Upper lobe of left lung (tissue), 4 donors: Measurements from ENCODE around the gene CDCP2.

Experiments used
- POLR2AphosphoS5 ChIP-seq, 2 donors: sonication (generic); formaldehyde crosslinking; IDR thresholded peaks; one replicate each; pipeline ENCODE4 v1.5.1; 2017; ENCODE audit warnings: antibody characterized with exemption in 2 of 2
- TF ChIP-seq, protein P1 (sequence below), 6 experiments: fragments of 450-650 bp in 4 of 6; fragments of 200-600 bp in 2 of 6; sonication (generic) in 2 of 6; IDR thresholded peaks; one replicate each; pipeline ENCODE4 v1.5.1; 2016 to 2019; ENCODE audit warnings: antibody characterized with exemption in 6 of 6

DNA sequence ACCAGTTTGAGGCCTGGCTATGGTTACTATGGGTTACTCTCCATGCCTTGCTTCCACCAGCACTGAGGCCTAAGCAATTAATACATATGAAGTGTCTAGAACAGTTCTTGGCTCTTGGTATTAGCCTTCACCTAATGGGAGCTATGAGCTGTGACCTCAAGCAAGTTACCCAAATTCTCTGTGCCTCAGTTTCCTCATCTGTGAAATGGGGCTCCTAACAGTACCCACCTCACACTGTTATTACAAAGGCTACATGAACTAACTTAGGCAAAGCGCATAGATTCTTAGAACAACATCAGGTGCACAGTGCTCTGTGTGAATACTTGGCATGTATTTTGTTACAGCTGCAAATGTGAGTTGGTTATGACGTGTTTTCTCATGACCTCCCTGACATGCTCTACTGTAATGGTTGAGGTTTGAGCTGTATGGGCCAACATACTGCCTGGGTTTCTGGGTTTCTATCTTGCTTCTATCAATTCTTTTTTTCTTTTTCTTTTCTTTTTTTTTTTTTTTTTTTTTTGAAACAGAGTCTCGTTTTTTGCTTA lies 26.5 kb downstream of the CDCP2 start:
- TF ChIP-seq, protein P1, sequence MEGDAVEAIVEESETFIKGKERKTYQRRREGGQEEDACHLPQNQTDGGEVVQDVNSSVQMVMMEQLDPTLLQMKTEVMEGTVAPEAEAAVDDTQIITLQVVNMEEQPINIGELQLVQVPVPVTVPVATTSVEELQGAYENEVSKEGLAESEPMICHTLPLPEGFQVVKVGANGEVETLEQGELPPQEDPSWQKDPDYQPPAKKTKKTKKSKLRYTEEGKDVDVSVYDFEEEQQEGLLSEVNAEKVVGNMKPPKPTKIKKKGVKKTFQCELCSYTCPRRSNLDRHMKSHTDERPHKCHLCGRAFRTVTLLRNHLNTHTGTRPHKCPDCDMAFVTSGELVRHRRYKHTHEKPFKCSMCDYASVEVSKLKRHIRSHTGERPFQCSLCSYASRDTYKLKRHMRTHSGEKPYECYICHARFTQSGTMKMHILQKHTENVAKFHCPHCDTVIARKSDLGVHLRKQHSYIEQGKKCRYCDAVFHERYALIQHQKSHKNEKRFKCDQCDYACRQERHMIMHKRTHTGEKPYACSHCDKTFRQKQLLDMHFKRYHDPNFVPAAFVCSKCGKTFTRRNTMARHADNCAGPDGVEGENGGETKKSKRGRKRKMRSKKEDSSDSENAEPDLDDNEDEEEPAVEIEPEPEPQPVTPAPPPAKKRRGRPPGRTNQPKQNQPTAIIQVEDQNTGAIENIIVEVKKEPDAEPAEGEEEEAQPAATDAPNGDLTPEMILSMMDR (IDR thresholded peaks at IDR 0.05): no peak
- TF ChIP-seq POLR2AphosphoS5 (IDR thresholded peaks at IDR 0.05): no peak
